Subcutaneous abdominal adipose tissue (tissue), 5 donors: ENCODE data around the gene ZNRF1.
A peak's percentile ranks its signal among the peaks of the same experiment; 100 is the strongest.

ENCODE experiments used
- H3K27ac ChIP-seq: one replicate; pipeline ENCODE4 v1.7.0; 2013; ENCODE audit warnings: low read depth, mild to moderate bottlenecking, inconsistent platforms, low read length, moderate library complexity
- H3K27me3 ChIP-seq, 5 donors: one replicate each; pipeline ENCODE4 v1.7.0; 2013; ENCODE audit warnings: low read length in 5 of 5, inconsistent platforms in 1 of 5; ENCODE audit not compliant: control insufficient read depth in 5 of 5, insufficient read depth in 4 of 5
- H3K36me3 ChIP-seq, 5 donors: one replicate each; pipeline ENCODE4 v1.7.0; 2013; ENCODE audit warnings: low read length in 5 of 5; ENCODE audit not compliant: control insufficient read depth in 5 of 5, insufficient read depth in 5 of 5
- H3K4me1 ChIP-seq, 5 donors: one replicate each; pipeline ENCODE4 v1.7.0; 2013; ENCODE audit warnings: low read length in 5 of 5, mild to moderate bottlenecking in 3 of 5, moderate library complexity in 1 of 5; ENCODE audit not compliant: control insufficient read depth in 5 of 5, insufficient read depth in 5 of 5
- H3K4me3 ChIP-seq, 5 donors: one replicate each; pipeline ENCODE4 v1.7.0; 2013; ENCODE audit warnings: low read length in 5 of 5, low read depth in 1 of 5
- H3K9ac ChIP-seq, 5 donors: one replicate each; pipeline ENCODE4 v1.7.0; 2013; ENCODE audit warnings: low read length in 5 of 5, mild to moderate bottlenecking in 4 of 5, moderate library complexity in 3 of 5
- H3K9me3 ChIP-seq, 5 donors: one replicate each; pipeline ENCODE4 v1.7.0; 2013; ENCODE audit warnings: low read length in 5 of 5; ENCODE audit not compliant: control insufficient read depth in 5 of 5
- donor health status: healthy.
- donor health status: healthy.
- donor health status: healthy.
- donor health status: healthy.
- donor health status: healthy.

Gene ZNRF1

DNA sequence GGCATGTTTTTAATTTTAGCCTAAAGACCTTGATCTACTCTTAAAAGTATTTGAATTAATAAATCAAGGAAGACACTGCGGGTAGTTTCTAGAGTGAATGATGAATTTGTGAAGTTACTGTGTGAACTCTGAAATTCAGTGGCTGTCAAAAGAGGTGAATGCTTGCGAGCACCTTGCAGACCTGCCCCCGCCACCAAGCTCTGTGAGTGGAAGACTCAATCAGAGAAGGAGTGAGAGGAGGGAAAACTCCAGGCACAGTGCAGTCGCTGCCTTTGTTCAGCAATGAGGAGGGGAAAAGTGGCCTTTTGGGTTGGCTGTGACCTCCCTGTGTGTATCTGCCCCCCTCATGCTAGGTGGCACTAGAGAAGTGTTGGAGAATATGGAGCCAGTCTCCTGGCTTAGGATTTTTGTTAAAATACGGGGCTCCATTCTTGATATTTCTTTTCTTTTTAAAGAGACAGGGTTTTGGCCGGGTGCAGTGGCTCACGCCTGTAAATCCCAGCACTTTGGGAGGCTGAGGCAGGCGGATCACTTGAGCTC lies 64.8 kb downstream of the ZNRF1 start:
- Histone ChIP-seq H3K9ac (no peak overlapping the region), H3K27ac (no peak overlapping the region), H3K4me3 (no peak overlapping the region), H3K4me1 (peaks cover 3 to 24% (median 16%) of the 10 kb centered on the region in 5 donors), H3K36me3 (no peaks in the 10 kb centered on the region), H3K9me3 (no peaks in the 10 kb centered on the region), H3K27me3 (no peaks in the 10 kb centered on the region)

DNA sequence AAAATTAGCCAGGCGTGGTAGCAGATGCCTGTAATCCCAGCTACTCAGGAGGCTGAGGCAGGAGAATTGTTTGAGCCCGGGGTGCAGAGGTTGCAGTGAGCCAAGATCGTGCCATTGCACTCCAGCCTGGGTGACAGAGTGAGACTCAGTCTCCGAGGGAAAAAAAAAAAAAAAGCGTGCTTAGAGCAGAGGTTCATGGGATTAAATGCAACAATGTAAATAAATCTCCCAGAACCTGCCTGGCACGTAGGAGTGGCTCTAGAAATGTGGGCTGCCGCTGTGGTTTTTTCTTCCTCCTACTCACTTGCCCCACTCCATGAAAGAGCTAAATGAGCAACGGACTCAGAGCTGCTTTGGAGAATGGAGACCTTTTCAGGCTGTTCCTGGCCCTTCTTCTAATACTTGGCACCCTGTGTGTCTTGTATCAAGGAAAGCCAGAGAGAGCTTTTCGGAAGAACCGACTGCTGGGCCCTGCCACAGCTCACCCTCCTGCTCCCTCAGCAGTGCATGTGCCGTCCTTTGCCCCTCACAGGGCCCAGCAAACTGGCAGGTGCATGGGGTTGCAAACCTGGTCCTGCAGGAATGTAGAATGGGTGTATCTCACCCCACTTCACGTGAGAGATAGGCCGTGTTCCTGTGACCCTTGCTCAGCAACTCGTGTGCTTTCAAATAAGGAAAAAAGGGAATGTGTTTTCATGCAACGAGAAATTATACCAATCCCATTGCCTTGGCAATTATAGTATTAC lies 65.8 kb downstream of the ZNRF1 start:
- H3K9ac ChIP-seq, result no peak overlapping the region
- no peaks in the 10 kb centered on the region for H3K27me3 ChIP-seq
- no peak overlapping the region for H3K4me3 ChIP-seq
- no peak overlapping the region for H3K27ac ChIP-seq
- peaks cover 3 to 22% (median 17%) of the 10 kb centered on the region in 5 donors for H3K4me1 ChIP-seq
- H3K36me3 ChIP-seq, result no peaks in the 10 kb centered on the region
- H3K9me3 ChIP-seq, result no peaks in the 10 kb centered on the region

DNA sequence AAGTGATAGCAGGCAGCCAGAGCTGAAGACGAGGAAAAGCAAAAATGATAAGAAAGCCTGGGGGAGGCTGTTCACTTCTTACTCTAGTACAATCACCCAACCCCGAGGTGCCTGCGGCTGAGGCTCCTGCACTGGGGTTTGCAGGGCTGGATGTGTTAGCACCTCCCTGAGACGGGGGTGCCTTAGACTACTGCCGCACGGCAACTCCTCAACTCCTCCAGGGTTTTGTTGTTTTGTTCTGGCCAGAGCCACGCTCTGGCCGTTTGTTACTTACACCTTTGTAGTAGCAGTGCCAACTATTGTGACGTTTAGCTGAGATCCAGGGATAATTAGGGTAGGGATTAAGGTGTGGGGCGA lies 66.3 kb downstream of the ZNRF1 start:
- no peak overlapping the region for H3K4me3 ChIP-seq
- no peaks in the 10 kb centered on the region for H3K27me3 ChIP-seq
- no peak overlapping the region for H3K27ac ChIP-seq
- H3K36me3 ChIP-seq, result no peaks in the 10 kb centered on the region
- no peak overlapping the region for H3K9ac ChIP-seq
- no peaks in the 10 kb centered on the region for H3K9me3 ChIP-seq
- peaks cover 3 to 28% (median 22%) of the 10 kb centered on the region in 5 donors for H3K4me1 ChIP-seq

DNA sequence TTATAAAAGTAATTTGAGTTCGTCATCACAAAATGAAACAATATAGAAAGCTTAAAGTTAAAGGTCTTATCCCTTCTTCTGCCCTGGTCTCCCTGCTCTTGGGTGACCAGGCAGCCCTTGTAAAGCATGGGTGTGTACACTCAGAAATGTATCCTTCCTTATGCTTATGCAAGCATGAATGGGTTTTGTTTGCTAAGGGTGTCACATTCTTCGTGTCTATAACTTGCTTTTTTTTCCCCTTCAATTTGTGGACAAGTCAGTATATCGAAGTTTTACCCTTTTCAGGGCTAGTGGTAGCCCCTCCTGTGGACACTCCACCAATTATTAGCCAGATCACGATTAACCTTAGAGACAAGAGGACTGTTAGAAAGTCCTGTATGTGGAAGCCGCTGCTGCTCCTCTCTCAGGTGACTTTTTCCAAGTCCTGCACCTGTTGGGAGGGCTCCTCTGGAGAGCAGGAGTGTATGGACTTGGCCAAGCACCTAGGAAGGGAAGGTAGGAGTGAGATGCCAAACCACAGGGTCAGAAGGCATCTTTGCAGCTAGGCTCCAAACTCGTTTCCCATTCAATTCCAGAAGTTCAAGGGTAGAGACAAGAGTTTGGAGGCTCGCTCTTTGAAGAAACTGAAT lies 66.8 kb downstream of the ZNRF1 start:
- H3K27me3 ChIP-seq, result no peaks in the 10 kb centered on the region
- no peak overlapping the region for H3K9ac ChIP-seq
- no peak overlapping the region for H3K27ac ChIP-seq
- H3K36me3 ChIP-seq, result no peaks in the 10 kb centered on the region
- H3K9me3 ChIP-seq, result no peaks in the 10 kb centered on the region
- H3K4me1 ChIP-seq, result peaks cover 3 to 33% (median 27%) of the 10 kb centered on the region in 5 donors
- no peak overlapping the region for H3K4me3 ChIP-seq

DNA sequence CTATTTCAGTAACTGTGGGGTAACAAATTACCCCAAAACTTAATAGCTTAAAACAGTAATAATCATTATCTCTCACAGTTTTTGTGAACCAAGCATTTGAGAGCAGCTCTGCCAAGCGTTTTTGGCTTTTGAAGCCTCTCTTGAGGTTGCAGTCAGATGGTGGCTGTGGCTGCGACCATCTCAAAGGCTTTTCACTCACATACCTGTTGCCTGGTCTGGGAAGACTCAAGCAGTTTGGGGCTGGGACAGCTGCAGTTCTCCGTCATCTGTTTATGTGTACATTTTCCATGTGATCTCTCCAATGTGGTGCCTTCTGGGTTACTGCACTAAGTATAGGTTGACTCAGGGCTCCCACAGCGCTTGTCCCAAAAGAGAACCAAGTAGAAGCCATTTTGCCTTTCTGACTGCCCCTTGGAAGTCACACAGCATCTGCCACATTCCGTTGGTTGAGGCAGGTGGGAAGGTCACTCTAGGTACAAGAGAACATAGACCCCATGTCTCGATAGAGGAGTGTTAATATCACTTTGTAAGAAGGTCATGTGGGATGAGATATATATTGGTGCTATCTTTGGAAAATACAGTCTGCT lies 68.1 kb downstream of the ZNRF1 start:
- Histone ChIP-seq H3K27ac (no peak overlapping the region), H3K27me3 (no peaks in the 10 kb centered on the region), H3K4me3 (no peak overlapping the region), H3K36me3 (no peaks in the 10 kb centered on the region), H3K9ac (no peak overlapping the region), H3K4me1 (peaks cover 2 to 29% (median 26%) of the 10 kb centered on the region in 5 donors), H3K9me3 (no peaks in the 10 kb centered on the region)

DNA sequence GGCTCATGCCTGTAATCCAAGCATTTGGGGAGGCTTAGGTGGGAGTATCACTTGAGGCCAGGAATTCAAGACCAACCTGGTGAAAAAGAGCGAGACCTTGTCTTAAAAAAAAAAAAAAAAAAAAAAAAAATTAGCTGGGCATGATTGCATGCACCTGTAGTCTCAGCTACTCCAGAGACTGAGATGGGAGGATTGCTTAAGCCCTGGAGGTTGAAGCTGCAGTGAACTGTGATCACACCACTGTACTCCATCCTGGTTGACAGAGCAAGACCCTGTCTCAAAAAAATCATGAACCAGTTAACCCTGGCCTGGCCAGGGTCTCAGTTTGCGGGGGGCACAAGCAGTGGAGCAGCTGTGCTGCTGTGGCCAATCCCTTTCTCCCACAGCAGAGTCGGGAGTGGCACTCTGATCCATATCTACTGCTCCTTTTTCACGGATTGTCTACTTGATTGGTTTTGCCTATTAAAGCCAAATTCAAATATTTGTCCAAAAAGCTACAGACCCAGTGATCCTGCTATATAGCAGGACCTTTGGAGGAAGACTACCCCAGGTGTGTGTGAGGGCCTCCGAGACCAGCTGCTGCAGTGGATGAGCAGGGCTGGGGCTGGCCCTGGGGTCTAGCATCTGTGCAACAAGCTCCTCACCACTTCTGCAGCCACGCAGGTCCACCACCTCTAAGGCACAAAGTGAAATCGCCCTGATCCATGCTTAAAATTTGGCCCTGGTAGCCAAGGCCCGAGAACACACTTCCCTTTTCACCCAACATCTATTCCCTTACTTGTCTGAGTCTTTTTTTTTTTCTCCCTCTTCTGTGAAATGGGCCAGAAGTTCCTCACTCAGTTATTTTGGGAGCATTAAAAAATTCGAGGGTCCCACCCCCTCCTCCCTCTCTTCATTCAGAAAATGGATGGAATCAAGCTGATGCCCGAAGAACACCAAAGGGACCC lies 69.5 kb downstream of the ZNRF1 start:
- H3K36me3 ChIP-seq, result no peaks in the 10 kb centered on the region
- no peak overlapping the region for H3K27ac ChIP-seq
- H3K9me3 ChIP-seq, result no peaks in the 10 kb centered on the region
- H3K9ac ChIP-seq, result no peak overlapping the region
- peaks cover 0 to 16% (median 15%) of the 10 kb centered on the region in 5 donors for H3K4me1 ChIP-seq
- no peak overlapping the region for H3K4me3 ChIP-seq
- no peaks in the 10 kb centered on the region for H3K27me3 ChIP-seq

DNA sequence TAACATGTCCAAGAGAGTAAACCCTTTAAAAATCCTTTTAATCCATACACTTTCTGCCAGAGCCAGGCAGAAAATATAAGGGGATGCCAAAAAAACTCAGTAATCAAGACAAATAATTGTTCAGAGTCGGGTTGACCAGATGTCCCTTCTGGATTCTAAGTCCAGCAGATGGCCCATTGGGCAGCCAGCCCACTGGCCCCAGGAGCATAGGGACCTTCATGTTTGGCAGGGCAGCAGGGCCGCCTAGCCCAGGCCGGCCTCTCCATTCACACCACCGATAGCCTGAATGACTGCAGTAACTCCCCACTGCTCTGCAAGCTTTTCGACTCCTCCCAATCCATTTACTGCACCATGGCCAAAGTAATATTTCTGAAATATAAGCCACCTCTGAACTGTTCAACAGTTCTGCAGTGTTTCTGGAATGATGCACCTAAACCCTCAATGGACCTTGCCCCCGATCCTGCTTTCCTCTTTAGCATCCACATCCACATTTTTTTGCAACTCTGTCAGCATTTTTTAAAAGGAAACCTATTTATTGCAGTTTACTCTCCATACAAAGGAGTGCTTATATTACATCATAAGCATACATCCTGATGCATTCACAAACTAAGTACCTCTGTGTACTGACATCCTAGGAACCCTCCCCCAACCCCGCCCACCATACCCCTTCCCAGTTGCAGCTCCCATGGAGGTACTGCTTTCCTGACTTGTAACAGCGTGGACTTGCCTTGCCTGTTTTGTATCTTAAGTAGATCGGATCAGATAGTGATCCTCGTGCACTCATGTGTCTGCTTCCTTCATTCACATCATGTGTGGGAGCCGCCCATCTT lies 71.4 kb downstream of the ZNRF1 start:
- Histone ChIP-seq H3K4me1 (peaks cover 0 to 21% (median 20%) of the 10 kb centered on the region in 5 donors), H3K27ac (peak overlapping the region; percentile 38), H3K9ac (no peak overlapping the region), H3K27me3 (no peaks in the 10 kb centered on the region), H3K9me3 (no peaks in the 10 kb centered on the region), H3K4me3 (no peak overlapping the region), H3K36me3 (no peaks in the 10 kb centered on the region)

DNA sequence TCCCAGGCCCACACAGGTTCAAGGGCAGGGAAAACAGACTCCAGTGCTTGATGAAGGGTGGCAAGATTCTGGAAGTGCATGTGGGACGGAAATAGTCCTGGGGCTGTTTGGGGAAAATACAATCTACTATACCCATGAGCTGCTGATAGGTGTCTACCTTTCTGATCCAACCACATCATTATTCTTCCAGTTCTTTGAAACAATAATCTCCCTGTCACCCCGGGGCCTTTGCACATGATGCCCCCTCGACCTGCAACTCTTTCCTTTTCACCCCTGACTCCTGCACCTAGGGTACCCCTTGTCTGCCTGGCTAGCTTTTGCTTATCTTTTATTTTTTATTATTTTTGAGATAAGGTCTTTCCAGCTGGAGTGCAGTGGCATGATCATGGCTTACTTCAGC lies 72.8 kb downstream of the ZNRF1 start:
- Histone ChIP-seq H3K27me3 (no peaks in the 10 kb centered on the region), H3K9me3 (no peaks in the 10 kb centered on the region), H3K36me3 (no peaks in the 10 kb centered on the region), H3K27ac (no peak overlapping the region), H3K4me1 (peaks cover 0 to 25% (median 23%) of the 10 kb centered on the region in 5 donors), H3K4me3 (no peak overlapping the region), H3K9ac (no peak overlapping the region)
